ENCODE measurements around the gene DLG2. TPM values are rescaled to one million over a fixed set of nuclear protein-coding genes. Genes with fewer than 3 reads are reported as not detected.

Gene DLG2
- polyA plus RNA-seq, 3 donors, result 0.24 to 0.39 TPM; not detected in 1

DNA sequence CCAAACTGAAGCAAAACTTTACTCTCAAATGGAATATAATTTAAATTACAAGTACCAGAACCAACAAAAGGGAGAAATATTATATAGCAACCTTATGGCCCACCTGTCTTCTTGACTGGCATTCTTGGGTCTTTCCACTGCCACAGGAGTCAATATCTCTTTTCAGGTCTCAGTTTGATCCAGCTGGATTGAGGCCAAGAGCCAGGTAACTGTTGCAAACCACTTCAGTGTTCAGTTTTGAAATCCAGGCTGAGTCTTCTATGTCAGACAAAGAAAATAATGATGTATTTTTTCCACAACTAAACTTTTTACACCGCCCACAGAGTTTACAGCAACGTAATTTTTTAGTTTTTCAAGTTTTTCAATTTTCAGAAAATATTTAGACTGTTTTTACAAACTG is 648 bp downstream of the DLG2 start:
- no peaks in the 10 kb centered on the region for H3K27me3 ChIP-seq (ENCODE audit: control insufficient read depth in 2 of 2, insufficient read depth in 2 of 2, low read length in 2 of 2)
- whole genome bisulfite sequencing (ENCODE audit: insufficient coverage), result no CpG with 5 or more reads among the region's 2 CpGs
- H3K4me3 Mint-ChIP-seq, result no peak overlapping the region
- no peak overlapping the region for H3K9ac ChIP-seq (ENCODE audit: insufficient read depth, low read length, poor library complexity, severe bottlenecking)
- H3K27me3 Mint-ChIP-seq (ENCODE audit: low read depth in 3 of 3), result peaks cover 0 to 3% (median 0%) of the 10 kb centered on the region in 3 donors
- intact Hi-C loops (cut with micrococcal nuclease), result loop anchor here (5.0 kb wide), 1 partner anchor 36 kb away; no protein-coding TSS in a partner anchor
- no peak overlapping the region for H2AFZ ChIP-seq (ENCODE audit: insufficient read depth, low read depth, low read length, poor library complexity, severe bottlenecking)
- H3K36me3 ChIP-seq (replicated peaks in 1 of 2; ENCODE audit: control insufficient read depth in 1 of 2, insufficient read depth in 2 of 2, low read length in 2 of 2), result peaks cover 3 to 12% of the 10 kb centered on the region in 2 donors
- peaks cover 31% of the 10 kb centered on the region for H3K79me2 ChIP-seq (ENCODE audit: insufficient read depth, low read length)
- no peak overlapping the region for H3K27ac Mint-ChIP-seq
- no peak for DNase-seq
- H3K27ac ChIP-seq (ENCODE audit: low read depth in 1 of 2, low read length in 2 of 2), result no peak overlapping the region
- peaks cover 15 to 22% of the 10 kb centered on the region in 2 donors for H3K4me1 ChIP-seq (ENCODE audit: control insufficient read depth in 1 of 2, insufficient read depth in 2 of 2, low read length in 2 of 2)
- H3K4me2 ChIP-seq (replicated peaks; ENCODE audit: extremely low read depth, low read length, poor library complexity, severe bottlenecking), result no peak overlapping the region
- H3K9me3 Mint-ChIP-seq, result no peaks in the 10 kb centered on the region
- H4K20me1 ChIP-seq (ENCODE audit: insufficient read depth, low read length), result peaks cover 6% of the 10 kb centered on the region
- H3K9me3 ChIP-seq (replicated peaks in 1 of 2; ENCODE audit: control insufficient read depth in 1 of 2, insufficient read depth in 1 of 2, low read length in 2 of 2), result no peaks in the 10 kb centered on the region
- H3K36me3 Mint-ChIP-seq, result peaks cover 3 to 6% of the 10 kb centered on the region in 2 donors
- no peak overlapping the region for H3K4me3 ChIP-seq (replicated peaks in 1 of 3; ENCODE audit: low read depth in 2 of 3, low read length in 3 of 3)
- TF ChIP-seq CTCF (IDR thresholded peaks at IDR 0.05), result no peak
- H3K4me1 Mint-ChIP-seq, result peaks cover 17% of the 10 kb centered on the region

- no peak for DNase-seq
Measured at GRCh38 chr11:85620256-85620655, 6.9 kb downstream of the DLG2 start.

More at GRCh38 chr11:85620256-85620655, 6.9 kb downstream of the DLG2 start:
- intact Hi-C loops (cut with micrococcal nuclease), result no loop called here
- no CpG with 5 or more reads among the region's 3 CpGs for WGBS (ENCODE audit: insufficient coverage)
- Mint-ChIP-seq H3K27me3 (ENCODE audit: low read depth in 3 of 3) (peaks cover 0 to 3% (median 0%) of the 10 kb centered on the region in 3 donors), H3K36me3 (no peaks in the 10 kb centered on the region), H3K27ac (no peak overlapping the region), H3K4me1 (no peaks in the 10 kb centered on the region), H3K4me3 (no peak overlapping the region), H3K9me3 (peaks cover 0 to 3% (median 0%) of the 10 kb centered on the region in 7 donors)
- H3K4me2 ChIP-seq (replicated peaks; ENCODE audit: extremely low read depth, low read length, poor library complexity, severe bottlenecking), result no peak overlapping the region
- no peak overlapping the region for H3K9ac ChIP-seq (ENCODE audit: insufficient read depth, low read length, poor library complexity, severe bottlenecking)
- no peaks in the 10 kb centered on the region for H3K4me1 ChIP-seq (ENCODE audit: control insufficient read depth in 1 of 2, insufficient read depth in 2 of 2, low read length in 2 of 2)
- H3K79me2 ChIP-seq (ENCODE audit: insufficient read depth, low read length), result no peaks in the 10 kb centered on the region
- no peaks in the 10 kb centered on the region for H4K20me1 ChIP-seq (ENCODE audit: insufficient read depth, low read length)
- H3K27ac ChIP-seq (ENCODE audit: low read depth in 1 of 2, low read length in 2 of 2), result no peak overlapping the region
- no peaks in the 10 kb centered on the region for H3K27me3 ChIP-seq (ENCODE audit: control insufficient read depth in 2 of 2, insufficient read depth in 2 of 2, low read length in 2 of 2)
- no peaks in the 10 kb centered on the region for H3K9me3 ChIP-seq (replicated peaks in 1 of 2; ENCODE audit: control insufficient read depth in 1 of 2, insufficient read depth in 1 of 2, low read length in 2 of 2)
- no peak overlapping the region for H3K4me3 ChIP-seq (replicated peaks in 1 of 3; ENCODE audit: low read depth in 2 of 3, low read length in 3 of 3)
- no peaks in the 10 kb centered on the region for H3K36me3 ChIP-seq (replicated peaks in 1 of 2; ENCODE audit: control insufficient read depth in 1 of 2, insufficient read depth in 2 of 2, low read length in 2 of 2)
- no peak overlapping the region for H2AFZ ChIP-seq (ENCODE audit: insufficient read depth, low read depth, low read length, poor library complexity, severe bottlenecking)
- TF ChIP-seq CTCF (IDR thresholded peaks at IDR 0.05), result no peak

All from CD14-positive monocyte (primary cell).